Erythroblast (primary cell): Measurements from ENCODE around the gene IQSEC1.

Experiments used
- GATA1 ChIP-seq: IDR thresholded peaks from 2 replicates; pipeline ENCODE4 v1.6.1; 2011; ENCODE audit warnings: low read depth, mild to moderate bottlenecking, control low read depth, low read length, moderate library complexity
- POLR2A ChIP-seq: IDR thresholded peaks from 2 replicates; pipeline ENCODE4 v1.6.1; 2011; ENCODE audit warnings: mild to moderate bottlenecking, low read length

DNA sequence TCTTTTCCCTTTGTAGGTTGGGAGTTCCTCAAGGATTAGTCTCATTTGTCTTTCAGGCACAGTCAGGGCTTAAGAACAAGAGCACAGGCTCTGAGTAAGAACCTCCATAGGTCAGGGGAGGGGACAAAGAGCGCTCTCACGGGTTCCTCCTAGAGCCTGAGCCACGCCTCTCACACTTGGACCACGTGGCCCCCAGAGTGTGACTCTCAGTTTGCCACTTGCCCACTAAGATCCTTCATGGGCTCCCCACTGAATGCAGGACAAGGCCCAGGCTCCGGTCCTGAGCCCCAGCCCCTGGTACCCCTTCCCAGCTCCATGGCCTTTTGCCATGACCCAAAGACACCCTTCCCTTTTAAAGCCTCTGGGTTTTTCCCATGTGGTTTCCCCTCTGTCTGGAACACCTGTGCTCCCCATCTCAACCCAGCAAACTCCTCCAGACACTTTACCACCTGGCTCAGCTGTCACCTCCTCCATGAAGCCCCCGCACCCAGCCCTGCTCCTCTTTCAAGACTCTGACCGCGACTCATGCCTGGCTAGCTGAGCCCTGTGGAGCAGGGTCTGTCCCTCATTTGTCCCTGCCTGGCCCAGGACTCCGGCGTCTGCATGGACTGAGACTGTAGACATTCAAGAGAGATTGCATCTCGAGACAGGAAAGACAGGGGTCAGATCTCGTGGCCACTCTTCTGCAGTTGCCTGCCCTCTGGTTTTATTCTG is 32.7 kb downstream of the IQSEC1 start:
- TF ChIP-seq POLR2A (no peak), GATA1 (no peak)
